Ishikawa (cell line): ENCODE measurements around the gene HLA-A.
A peak's percentile ranks its signal among the peaks of the same experiment; 100 is the strongest.

Source experiments
- CEBPB ChIP-seq: IDR thresholded peaks from 2 replicates; pipeline ENCODE4 v1.6.1; 2012
- CREB1 ChIP-seq: IDR thresholded peaks from 2 replicates; pipeline ENCODE4 v1.6.1; 2012; ENCODE audit warnings: low read depth
- EGR1 ChIP-seq: IDR thresholded peaks from 2 replicates; pipeline ENCODE4 v1.6.1; 2012
- EP300 ChIP-seq: IDR thresholded peaks from 2 replicates; pipeline ENCODE4 v1.6.1; 2012; ENCODE audit warnings: borderline replicate concordance
- FOXM1 ChIP-seq: IDR thresholded peaks from 2 replicates; pipeline ENCODE4 v1.6.1; 2012; ENCODE audit warnings: low read depth, borderline replicate concordance
- NFIC ChIP-seq: IDR thresholded peaks from 2 replicates; pipeline ENCODE4 v1.6.1; 2012
- RAD21 ChIP-seq: IDR thresholded peaks from 2 replicates; pipeline ENCODE4 v1.6.1; 2012; ENCODE audit warnings: low read depth
- REST ChIP-seq: IDR thresholded peaks from 2 replicates; pipeline ENCODE4 v1.6.1; 2012; ENCODE audit warnings: low read depth, mild to moderate bottlenecking
- TAF1 ChIP-seq: IDR thresholded peaks from 2 replicates; pipeline ENCODE4 v1.6.1; 2012; ENCODE audit warnings: low read depth, mild to moderate bottlenecking
- TCF12 ChIP-seq: IDR thresholded peaks from 2 replicates; pipeline ENCODE4 v1.6.1; 2012; ENCODE audit warnings: low read depth
- TEAD4 ChIP-seq: IDR thresholded peaks from 2 replicates; pipeline ENCODE4 v1.6.1; 2012
- YY1 ChIP-seq: IDR thresholded peaks from 2 replicates; pipeline ENCODE4 v1.6.1; 2012; ENCODE audit warnings: low read depth
- ZBTB7A ChIP-seq: IDR thresholded peaks from 2 replicates; pipeline ENCODE4 v1.6.1; 2012; ENCODE audit warnings: low read depth
- TF ChIP-seq, protein P1 (sequence below): IDR thresholded peaks from 2 replicates; pipeline ENCODE4 v1.6.1; 2012
- TF ChIP-seq, protein P2 (sequence below): IDR thresholded peaks from 2 replicates; pipeline ENCODE4 v1.6.1; 2012

The HLA-A gene

GRCh38 chr6:29942275-29943052 is at the start of gene HLA-A:
HLA-A (plus strand) TSS chr6:29942532; CDS start chr6:29942554, 22 bp downstream.
- no peak for TF ChIP-seq NFIC
- TF ChIP-seq FOXM1: no peak
- TF ChIP-seq EP300: no peak
- TF ChIP-seq TEAD4: no peak
- TF ChIP-seq, protein P1, sequence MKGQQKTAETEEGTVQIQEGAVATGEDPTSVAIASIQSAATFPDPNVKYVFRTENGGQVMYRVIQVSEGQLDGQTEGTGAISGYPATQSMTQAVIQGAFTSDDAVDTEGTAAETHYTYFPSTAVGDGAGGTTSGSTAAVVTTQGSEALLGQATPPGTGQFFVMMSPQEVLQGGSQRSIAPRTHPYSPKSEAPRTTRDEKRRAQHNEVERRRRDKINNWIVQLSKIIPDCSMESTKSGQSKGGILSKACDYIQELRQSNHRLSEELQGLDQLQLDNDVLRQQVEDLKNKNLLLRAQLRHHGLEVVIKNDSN: no peak
- no peak for TF ChIP-seq CEBPB
- TF ChIP-seq, protein P2, sequence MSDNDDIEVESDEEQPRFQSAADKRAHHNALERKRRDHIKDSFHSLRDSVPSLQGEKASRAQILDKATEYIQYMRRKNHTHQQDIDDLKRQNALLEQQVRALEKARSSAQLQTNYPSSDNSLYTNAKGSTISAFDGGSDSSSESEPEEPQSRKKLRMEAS: peak; percentile 52; the same call in 1 of the 2 replicates
- 0 out of 2 replicates have a peak, but pooled peaks have one; percentile 50 for TF ChIP-seq YY1
- no peak for TF ChIP-seq RAD21
- TF ChIP-seq EGR1: no peak
- peak; percentile 71 for TF ChIP-seq CREB1
- no peak for TF ChIP-seq ZBTB7A

DNA sequence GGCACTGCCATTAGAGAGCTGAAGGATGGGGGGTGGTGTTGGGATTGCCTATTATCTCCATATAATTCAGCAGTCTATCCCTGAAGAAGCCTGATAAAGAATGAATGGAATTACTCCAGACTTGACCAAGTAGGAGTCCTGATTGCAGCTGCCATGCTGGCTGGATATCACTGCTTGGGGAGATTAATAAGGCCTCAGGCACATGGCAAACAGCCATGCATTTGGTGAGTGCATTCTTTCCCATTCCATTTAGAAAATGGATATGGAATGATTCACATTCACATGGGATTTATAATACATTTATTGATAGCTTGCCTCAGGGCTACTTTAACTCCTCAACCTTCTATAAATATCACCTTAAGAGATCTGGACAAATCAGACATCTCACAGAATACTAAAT is 49.6 kb upstream of the HLA-A start:
- TF ChIP-seq TEAD4 (no peak), EGR1 (no peak), YY1 (no peak), TCF12 (no peak)

GRCh38 chr6:29899281-29899680 is 43.1 kb upstream of the HLA-A start:
- TF ChIP-seq, protein P1: no peak
- no peak for TF ChIP-seq TAF1
- no peak for TF ChIP-seq FOXM1
- TF ChIP-seq REST: no peak
- TF ChIP-seq TCF12: no peak
- no peak for TF ChIP-seq EP300
- TF ChIP-seq TEAD4: no peak
- TF ChIP-seq, protein P2: no peak
- TF ChIP-seq YY1: no peak
- no peak for TF ChIP-seq ZBTB7A
- no peak for TF ChIP-seq CREB1
- TF ChIP-seq RAD21: no peak
- TF ChIP-seq NFIC: no peak

DNA sequence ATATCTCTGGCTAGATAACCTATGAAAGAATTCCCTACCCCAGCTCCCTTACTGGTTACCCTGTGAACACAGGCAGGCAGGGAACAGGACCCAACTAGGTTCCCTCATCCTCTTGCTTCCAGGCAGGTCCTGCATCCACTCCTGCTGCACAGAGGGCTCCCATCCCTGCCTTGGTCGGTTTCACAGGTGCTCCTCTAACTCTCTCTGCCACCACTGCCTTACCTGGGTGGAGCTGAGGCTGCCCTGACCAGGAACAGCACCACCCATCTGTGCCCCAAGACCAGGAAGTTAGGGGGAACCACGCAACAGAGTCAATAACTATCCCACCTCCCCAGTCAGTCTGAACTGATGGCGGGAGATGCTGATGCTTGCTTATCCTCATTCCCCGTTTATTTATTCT is 37.0 kb upstream of the HLA-A start:
- TF ChIP-seq TCF12: no peak
- TF ChIP-seq NFIC: no peak
- TF ChIP-seq TAF1: no peak
- TF ChIP-seq REST: no peak
- no peak for TF ChIP-seq TEAD4
- no peak for TF ChIP-seq CREB1
- no peak for TF ChIP-seq EP300
- TF ChIP-seq YY1: no peak
- no peak for TF ChIP-seq EGR1
- TF ChIP-seq FOXM1: no peak
- TF ChIP-seq RAD21: no peak

- TF ChIP-seq REST (no peak), FOXM1 (no peak), EGR1 (no peak), YY1 (no peak), ZBTB7A (no peak), TAF1 (no peak), NFIC (no peak), TEAD4 (no peak), CREB1 (no peak), CEBPB (no peak), RAD21 (no peak), EP300 (no peak), TCF12 (no peak)
- TF ChIP-seq, protein P2: no peak
- TF ChIP-seq, protein P1: no peak
These were observed 34.5 kb upstream of the HLA-A start for GRCh38 chr6:29907637-29908340.
